ENCODE data around the gene ATP1A1. TPM values are rescaled to one million over a fixed set of nuclear protein-coding genes. Genes with fewer than 3 reads are reported as not detected.

ATP1A1 gene
- total and polyA plus RNA-seq, 9 of the 15 experiments (the other 6 are each of a cell fraction or from before 2014, with no cell fraction given), result 99.3 to 513 (median 234) TPM

DNA sequence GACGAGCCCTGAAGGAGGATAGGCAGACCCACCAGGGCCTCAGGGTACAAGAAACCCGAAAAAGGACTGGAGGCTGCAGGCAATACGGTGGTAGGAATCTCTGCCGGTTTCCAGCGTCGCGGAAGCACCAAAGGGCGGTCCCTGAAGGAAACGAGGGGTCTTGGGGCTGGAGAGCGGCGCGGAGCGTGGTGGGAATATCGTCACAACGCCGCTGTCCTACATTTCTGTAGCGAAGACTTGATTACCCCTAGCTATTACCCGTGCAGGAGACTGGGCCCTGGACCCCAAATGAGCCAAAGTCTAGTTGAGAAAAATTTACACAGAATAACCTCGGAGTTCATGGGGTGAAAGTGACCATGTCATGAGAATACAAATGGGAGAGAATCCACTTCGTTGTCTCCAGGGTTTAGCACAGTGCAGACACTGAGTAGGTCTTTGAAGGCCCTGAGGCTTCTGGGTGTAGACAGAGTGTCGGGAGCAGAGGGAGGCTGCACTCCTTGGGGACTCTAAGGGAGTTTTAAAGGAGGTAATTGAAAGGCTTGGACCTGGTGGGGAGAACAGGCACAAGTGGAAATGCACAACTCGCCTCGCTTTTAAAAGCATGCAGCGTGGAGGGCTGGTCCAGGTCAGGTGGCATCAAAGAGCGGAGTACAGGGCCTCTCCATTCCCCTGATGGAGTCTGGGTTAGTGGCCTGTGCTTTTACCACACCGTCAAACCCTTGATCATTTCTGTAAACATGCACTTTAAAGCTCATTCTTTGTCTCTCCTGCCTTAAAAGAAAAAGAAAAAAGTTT lies 1.5 kb downstream of the ATP1A1 start:
- in situ Hi-C loops (cut with MboI), result no loop called here
- peak in 1 of 4 experiments; percentile 34 for DNase-seq (ENCODE audit: extremely low read depth in 1 of 4, low spot score in 3 of 4)
- no peaks in the 10 kb centered on the region for H3K9me3 ChIP-seq (replicated peaks; ENCODE audit: control insufficient read depth, insufficient read depth, low read depth, low read length)
- intact Hi-C loops (cut with micrococcal nuclease), result loop anchor here (2.0 kb wide), 1 partner anchor 40 kb away; no protein-coding TSS in a partner anchor
- ChIA-PET POLR2A (interaction anchor here (0.5 to 4.7 kb wide), 10 partner anchors 8 to 119 kb away, joined by 3 to 33 read pairs (median 5); no protein-coding TSS in a partner anchor), CTCF (ENCODE audit: low intra/inter-chr PET ratio) (interaction anchor here (0.9 kb wide), 1 partner anchor 42 kb away, joined by 3 read pairs; no protein-coding TSS in a partner anchor)
- peak overlapping the region; percentile 77 to 95 for H3K9ac ChIP-seq (ENCODE audit: insufficient read depth in 1 of 2, low read depth in 2 of 2, low read length in 2 of 2)
- no TSS peak for BruUV-seq (replicated peaks)
- H3K27ac ChIP-seq (ENCODE audit: extremely low read depth, low read depth, low read length), result peak overlapping the region; percentile 90
- 0 out of 2 replicates have a peak overlapping the region, but pooled peaks have one; percentile 48 for H2AFZ ChIP-seq (ENCODE audit: low read depth, low read length)
- H3K4me2 ChIP-seq (ENCODE audit: insufficient read depth, low read length), result peak overlapping the region; percentile 91
- H3K79me2 ChIP-seq (ENCODE audit: control insufficient read depth, insufficient read depth, low read length), result peaks cover 63% of the 10 kb centered on the region
- peak overlapping the region; percentile 73 for H3K4me3 ChIP-seq
- H4K20me1 ChIP-seq (replicated peaks; ENCODE audit: control insufficient read depth, insufficient read depth, low read length), result peaks cover 56% of the 10 kb centered on the region
- ATAC-seq, result peak; percentile 12
- peaks cover 28% of the 10 kb centered on the region for H3K36me3 ChIP-seq (ENCODE audit: control insufficient read depth, insufficient read depth, low read length)
- 4% methylated on average over 26 of the region's 26 CpGs for WGBS (ENCODE audit: insufficient coverage, low coverage, missing lambda C conversion rate)
- peaks cover 22 to 53% of the 10 kb centered on the region in 2 experiments for H3K4me1 ChIP-seq (replicated peaks in 1 of 2; ENCODE audit: control insufficient read depth in 2 of 2, insufficient read depth in 2 of 2, low read length in 2 of 2)
- no peaks in the 10 kb centered on the region for H3K27me3 ChIP-seq (ENCODE audit: control insufficient read depth in 2 of 2, insufficient read depth in 2 of 2, low read length in 2 of 2)
- H3K9me1 ChIP-seq (ENCODE audit: control insufficient read depth, insufficient read depth, low read length), result peaks cover 6% of the 10 kb centered on the region
- peak; percentile 37 for FAIRE-seq
- TF ChIP-seq SMAD2 (IDR thresholded peaks at IDR 0.05; ENCODE audit: low read depth, low read length), result no peak
- TF ChIP-seq ZNF197 (CRISPR knock-in tag; IDR thresholded peaks at IDR 0.05; ENCODE audit: low read depth), result 0 out of 2 replicates have a peak, but pooled peaks have one; percentile 3
- no peak for TF ChIP-seq CBFA2T3 (IDR thresholded peaks at IDR 0.05)
- TF ChIP-seq CXXC5 (CRISPR knock-in tag; IDR thresholded peaks at IDR 0.05), result no peak
- no peak for TF ChIP-seq KAT7 (CRISPR knock-in tag; IDR thresholded peaks at IDR 0.05; ENCODE audit: borderline replicate concordance)
- TF ChIP-seq, protein P1, sequence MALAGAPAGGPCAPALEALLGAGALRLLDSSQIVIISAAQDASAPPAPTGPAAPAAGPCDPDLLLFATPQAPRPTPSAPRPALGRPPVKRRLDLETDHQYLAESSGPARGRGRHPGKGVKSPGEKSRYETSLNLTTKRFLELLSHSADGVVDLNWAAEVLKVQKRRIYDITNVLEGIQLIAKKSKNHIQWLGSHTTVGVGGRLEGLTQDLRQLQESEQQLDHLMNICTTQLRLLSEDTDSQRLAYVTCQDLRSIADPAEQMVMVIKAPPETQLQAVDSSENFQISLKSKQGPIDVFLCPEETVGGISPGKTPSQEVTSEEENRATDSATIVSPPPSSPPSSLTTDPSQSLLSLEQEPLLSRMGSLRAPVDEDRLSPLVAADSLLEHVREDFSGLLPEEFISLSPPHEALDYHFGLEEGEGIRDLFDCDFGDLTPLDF (CRISPR knock-in tag; IDR thresholded peaks at IDR 0.05), result no peak
- TF ChIP-seq, protein P2, sequence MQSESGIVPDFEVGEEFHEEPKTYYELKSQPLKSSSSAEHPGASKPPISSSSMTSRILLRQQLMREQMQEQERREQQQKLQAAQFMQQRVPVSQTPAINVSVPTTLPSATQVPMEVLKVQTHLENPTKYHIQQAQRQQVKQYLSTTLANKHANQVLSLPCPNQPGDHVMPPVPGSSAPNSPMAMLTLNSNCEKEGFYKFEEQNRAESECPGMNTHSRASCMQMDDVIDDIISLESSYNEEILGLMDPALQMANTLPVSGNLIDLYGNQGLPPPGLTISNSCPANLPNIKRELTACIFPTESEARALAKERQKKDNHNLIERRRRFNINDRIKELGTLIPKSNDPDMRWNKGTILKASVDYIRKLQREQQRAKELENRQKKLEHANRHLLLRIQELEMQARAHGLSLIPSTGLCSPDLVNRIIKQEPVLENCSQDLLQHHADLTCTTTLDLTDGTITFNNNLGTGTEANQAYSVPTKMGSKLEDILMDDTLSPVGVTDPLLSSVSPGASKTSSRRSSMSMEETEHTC (IDR thresholded peaks at IDR 0.05), result no peak
- no peak for TF ChIP-seq RBM39 (optimal IDR thresholded peaks at IDR 0.05; ENCODE audit: low read depth, low read length)
- TF ChIP-seq, protein P3, sequence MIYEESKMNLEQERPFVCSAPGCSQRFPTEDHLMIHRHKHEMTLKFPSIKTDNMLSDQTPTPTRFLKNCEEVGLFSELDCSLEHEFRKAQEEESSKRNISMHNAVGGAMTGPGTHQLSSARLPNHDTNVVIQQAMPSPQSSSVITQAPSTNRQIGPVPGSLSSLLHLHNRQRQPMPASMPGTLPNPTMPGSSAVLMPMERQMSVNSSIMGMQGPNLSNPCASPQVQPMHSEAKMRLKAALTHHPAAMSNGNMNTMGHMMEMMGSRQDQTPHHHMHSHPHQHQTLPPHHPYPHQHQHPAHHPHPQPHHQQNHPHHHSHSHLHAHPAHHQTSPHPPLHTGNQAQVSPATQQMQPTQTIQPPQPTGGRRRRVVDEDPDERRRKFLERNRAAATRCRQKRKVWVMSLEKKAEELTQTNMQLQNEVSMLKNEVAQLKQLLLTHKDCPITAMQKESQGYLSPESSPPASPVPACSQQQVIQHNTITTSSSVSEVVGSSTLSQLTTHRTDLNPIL (CRISPR knock-in tag; IDR thresholded peaks at IDR 0.05), result no peak
- TF ChIP-seq, protein P4, sequence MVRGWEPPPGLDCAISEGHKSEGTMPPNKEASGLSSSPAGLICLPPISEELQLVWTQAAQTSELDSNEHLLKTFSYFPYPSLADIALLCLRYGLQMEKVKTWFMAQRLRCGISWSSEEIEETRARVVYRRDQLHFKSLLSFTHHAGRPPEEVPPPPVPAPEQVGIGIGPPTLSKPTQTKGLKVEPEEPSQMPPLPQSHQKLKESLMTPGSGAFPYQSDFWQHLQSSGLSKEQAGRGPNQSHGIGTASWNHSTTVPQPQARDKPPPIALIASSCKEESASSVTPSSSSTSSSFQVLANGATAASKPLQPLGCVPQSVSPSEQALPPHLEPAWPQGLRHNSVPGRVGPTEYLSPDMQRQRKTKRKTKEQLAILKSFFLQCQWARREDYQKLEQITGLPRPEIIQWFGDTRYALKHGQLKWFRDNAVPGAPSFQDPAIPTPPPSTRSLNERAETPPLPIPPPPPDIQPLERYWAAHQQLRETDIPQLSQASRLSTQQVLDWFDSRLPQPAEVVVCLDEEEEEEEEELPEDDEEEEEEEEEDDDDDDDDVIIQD (CRISPR knock-in tag; IDR thresholded peaks at IDR 0.05), result no peak
- TF ChIP-seq NRF1 (conservative IDR thresholded peaks at IDR 0.05 in 1 of 2, IDR thresholded peaks at IDR 0.05 in 1 of 2), result 0 out of 4 replicates have a peak, but pooled peaks of 1 of the 2 experiments have one; percentile 3
- no peak for TF ChIP-seq ZNF239 (CRISPR knock-in tag; IDR thresholded peaks at IDR 0.05)
